WTC11 (cell line): ENCODE measurements around the gene MYBPHL. TPM values are rescaled to one million over a fixed set of nuclear protein-coding genes. Genes with fewer than 3 reads are reported as not detected.

Experiments
- ATAC-seq: fragments of 200-7000 bp; cut with Tn5 transposase; 2 replicates; pipeline ENCODE4 v1.10.0; 2021; ENCODE audit warnings: mild to moderate bottlenecking, moderate library complexity
- CTCF ChIA-PET: fragments of 300-600 bp; sonication (Branson Sonifier 250); formaldehyde crosslinking; loops from one replicate; lab custom pipeline; 2021; ENCODE audit warnings: antibody characterized with exemption; lab: Charles Lee
- POLR2A ChIA-PET: fragments of 350-600 bp; sonication (Branson Sonifier 250); formaldehyde crosslinking; loops from one replicate; lab custom pipeline; 2021; ENCODE audit warnings: antibody characterized with exemption; lab: Charles Lee
- DNase-seq: peaks from one replicate; pipeline ENCODE4 v3.0.0; 2021; ENCODE audit warnings: low spot score
- H3K27ac Mint-ChIP-seq: 2 replicates; pipeline ENCODE4 v1.8.0; 2021; ENCODE audit warnings: mixed read lengths
- H3K27me3 Mint-ChIP-seq: 2 replicates; pipeline ENCODE4 v1.8.0; 2021; ENCODE audit warnings: low read depth, mild to moderate bottlenecking, moderate library complexity, mixed read lengths
- H3K36me3 Mint-ChIP-seq: 2 replicates; pipeline ENCODE4 v1.8.0; 2021; ENCODE audit warnings: mixed read lengths
- H3K4me1 Mint-ChIP-seq: 2 replicates; pipeline ENCODE4 v1.8.0; 2022; ENCODE audit warnings: mixed read lengths
- H3K4me3 Mint-ChIP-seq: 2 replicates; pipeline ENCODE4 v1.8.0; 2021; ENCODE audit warnings: mild to moderate bottlenecking, moderate library complexity, mixed read lengths
- H3K9me3 Mint-ChIP-seq: 2 replicates; pipeline ENCODE4 v1.8.0; 2021; ENCODE audit warnings: mixed read lengths
- CBFB ChIP-seq: sonication (generic); formaldehyde crosslinking; IDR thresholded peaks from 2 replicates; pipeline ENCODE4 v1.8.1; 2022; ENCODE audit warnings: mild to moderate bottlenecking, low read depth, missing genetic modification reagents
- GABPB1 ChIP-seq: sonication (generic); formaldehyde crosslinking; IDR thresholded peaks from 2 replicates; pipeline ENCODE4 v1.8.1; 2023; ENCODE audit warnings: mild to moderate bottlenecking, missing genetic modification reagents
- HMGA2 ChIP-seq: fragments of 250-450 bp; sonication (Bioruptor Pico); IDR thresholded peaks from 2 replicates; pipeline ENCODE4 v1.4.0; 2021; ENCODE audit warnings: mild to moderate bottlenecking, moderate library complexity
- JUN ChIP-seq: sonication (generic); formaldehyde crosslinking; IDR thresholded peaks from 2 replicates; pipeline ENCODE4 v1.8.0; 2023; ENCODE audit warnings: mild to moderate bottlenecking, missing genetic modification reagents
- MLX ChIP-seq: sonication (generic); formaldehyde crosslinking; IDR thresholded peaks from 2 replicates; pipeline ENCODE4 v1.8.1; 2023; ENCODE audit warnings: mild to moderate bottlenecking, missing genetic modification reagents, moderate library complexity
- NR1H2 ChIP-seq: sonication (generic); formaldehyde crosslinking; IDR thresholded peaks from 2 replicates; pipeline ENCODE4 v1.9.0; 2021; ENCODE audit warnings: mild to moderate bottlenecking, moderate library complexity, missing genetic modification reagents
- PRRX2 ChIP-seq: fragments of 250-450 bp; sonication (Bioruptor Pico); IDR thresholded peaks from 2 replicates; pipeline ENCODE4 v1.8.0; 2021; ENCODE audit warnings: mild to moderate bottlenecking
- TCF7 ChIP-seq: sonication (generic); formaldehyde crosslinking; IDR thresholded peaks from 2 replicates; pipeline ENCODE4 v1.8.0; 2022; ENCODE audit warnings: mild to moderate bottlenecking, low read depth, missing genetic modification reagents, moderate library complexity
- ZNF121 ChIP-seq: sonication (generic); formaldehyde crosslinking; IDR thresholded peaks from 2 replicates; pipeline ENCODE4 v1.8.0; 2023; ENCODE audit warnings: missing genetic modification reagents
- ZNF317 ChIP-seq: sonication (generic); formaldehyde crosslinking; IDR thresholded peaks from 2 replicates; pipeline ENCODE4 v1.8.1; 2023; ENCODE audit warnings: low read depth, mild to moderate bottlenecking, moderate library complexity, missing genetic modification reagents, borderline replicate concordance
- ZNF416 ChIP-seq: fragments of 250-450 bp; sonication (Bioruptor Pico); IDR thresholded peaks from 2 replicates; pipeline ENCODE4 v1.9.0; 2021; ENCODE audit warnings: mild to moderate bottlenecking, inconsistent platforms
- ZNF425 ChIP-seq: fragments of 250-450 bp; sonication (Bioruptor Pico); conservative IDR thresholded peaks from 2 replicates; pipeline ENCODE4 v1.9.0; 2021; ENCODE audit warnings: mild to moderate bottlenecking
- total RNA-seq: library from RNA; stranded (reverse); gene quantifications from 3 replicates; pipeline ENCODE4 v1.2.3, GENCODE V29; 2021
- TF ChIP-seq, protein P1 (sequence below): sonication (generic); formaldehyde crosslinking; IDR thresholded peaks from 2 replicates; pipeline ENCODE4 v1.8.0; 2022; ENCODE audit warnings: missing genetic modification reagents
- TF ChIP-seq, protein P2 (sequence below): sonication (generic); formaldehyde crosslinking; IDR thresholded peaks from 2 replicates; pipeline ENCODE4 v1.8.1; 2023; ENCODE audit warnings: mild to moderate bottlenecking, missing genetic modification reagents, borderline replicate concordance
- TF ChIP-seq, protein P3 (sequence below): sonication (generic); formaldehyde crosslinking; IDR thresholded peaks from 2 replicates; pipeline ENCODE4 v1.8.0; 2022; ENCODE audit warnings: mild to moderate bottlenecking, missing genetic modification reagents

MYBPHL gene
- total RNA-seq, 1 experiment from 2014 or later, result 1.2 TPM

DNA sequence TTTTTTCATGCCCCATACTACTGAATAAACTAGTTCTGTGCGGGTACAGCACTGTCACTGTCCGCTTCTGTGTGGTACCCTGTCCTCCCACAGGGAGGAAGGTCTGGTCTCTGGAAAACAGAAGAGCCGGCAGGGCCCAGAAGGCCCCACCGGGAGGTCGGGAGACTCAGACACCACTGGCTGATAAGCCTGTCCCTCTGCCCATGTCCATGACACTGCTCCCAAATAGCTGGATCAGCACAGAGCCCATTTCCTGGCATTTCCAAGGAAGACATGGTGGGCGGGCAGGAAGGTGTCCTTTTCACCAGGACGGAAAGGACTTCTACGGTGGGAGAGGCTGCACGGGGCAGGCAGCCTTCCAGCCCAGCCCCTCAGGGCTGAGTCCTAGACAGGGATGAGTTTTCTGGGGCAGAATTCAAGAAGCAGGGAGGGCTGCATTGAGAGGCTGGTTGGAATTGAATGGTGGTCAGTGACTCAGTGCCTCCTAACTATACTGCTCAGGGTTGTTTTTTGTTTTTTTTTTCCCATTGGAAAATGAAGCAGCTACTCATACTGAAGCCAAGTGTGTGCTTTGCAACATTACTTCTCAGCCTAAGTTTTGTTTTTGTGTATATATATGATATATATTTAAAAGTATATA is 31.0 kb downstream of the MYBPHL start (continued):
- TF ChIP-seq HMGA2 (CRISPR knock-in tag), result no peak

- no peak for DNase-seq
- no peaks in the 10 kb centered on the region for H3K9me3 Mint-ChIP-seq
- POLR2A ChIA-PET, result no interaction called here
Measured at GRCh38 chr1:109274533-109275476, 32.0 kb downstream of the MYBPHL start.

DNA sequence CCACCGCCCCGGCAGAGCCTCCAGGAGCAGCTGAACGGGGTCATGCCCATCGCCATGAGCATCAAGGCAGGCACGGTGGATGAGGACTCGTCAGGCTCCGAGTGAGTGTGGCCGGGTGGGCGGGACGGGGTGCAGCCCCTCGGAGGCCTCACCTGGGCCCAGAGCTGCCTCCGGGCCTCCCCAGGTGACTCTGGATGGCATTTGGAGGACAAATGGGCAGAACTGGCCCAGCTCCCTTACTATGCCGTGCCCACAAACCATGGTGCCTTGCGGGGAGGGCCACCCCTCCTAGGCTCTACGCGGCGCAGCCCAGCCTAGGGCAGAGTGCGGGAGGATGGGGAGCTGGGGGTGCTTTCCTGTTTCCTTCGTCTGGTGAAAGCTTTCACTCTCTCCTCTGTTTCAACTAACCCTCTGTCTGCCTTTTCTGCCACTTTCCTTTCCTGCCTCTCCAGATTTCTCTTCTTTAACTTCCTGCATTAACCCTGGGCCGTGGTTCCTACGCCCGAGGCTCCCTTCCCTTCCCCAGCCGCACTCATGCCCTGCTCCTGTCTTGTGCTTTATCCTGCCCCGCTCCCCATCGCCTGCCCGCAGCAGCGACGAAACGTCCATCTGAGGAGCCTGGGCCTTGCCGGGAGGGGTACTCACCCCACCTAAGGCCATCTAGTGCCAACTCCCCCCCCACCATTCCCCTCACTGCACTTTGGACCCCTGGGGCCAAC is 33.1 kb downstream of the MYBPHL start:
- Mint-ChIP-seq H3K9me3 (no peaks in the 10 kb centered on the region), H3K4me3 (no peak overlapping the region), H3K4me1 (peaks cover 26% of the 10 kb centered on the region), H3K36me3 (peaks cover 10% of the 10 kb centered on the region), H3K27me3 (no peaks in the 10 kb centered on the region; the same call in 1 of the 2 replicates), H3K27ac (peak overlapping the region; percentile 26)
- ChIA-PET CTCF (interaction anchor here (0.6 to 1.9 kb wide), 4 partner anchors 9 to 259 kb away, joined by 3 to 6 read pairs (median 4); partner anchors contain the start of gene PSRC1), POLR2A (interaction anchor here (1.1 kb wide), 1 partner anchor 34 kb away, joined by 3 read pairs; no protein-coding TSS in a partner anchor)
- no peak for DNase-seq
- no peak; the same call in 1 of the 2 replicates for ATAC-seq
- no peak for TF ChIP-seq MLX (CRISPR knock-in tag)
- no peak for TF ChIP-seq ZNF317
- TF ChIP-seq, protein P1, sequence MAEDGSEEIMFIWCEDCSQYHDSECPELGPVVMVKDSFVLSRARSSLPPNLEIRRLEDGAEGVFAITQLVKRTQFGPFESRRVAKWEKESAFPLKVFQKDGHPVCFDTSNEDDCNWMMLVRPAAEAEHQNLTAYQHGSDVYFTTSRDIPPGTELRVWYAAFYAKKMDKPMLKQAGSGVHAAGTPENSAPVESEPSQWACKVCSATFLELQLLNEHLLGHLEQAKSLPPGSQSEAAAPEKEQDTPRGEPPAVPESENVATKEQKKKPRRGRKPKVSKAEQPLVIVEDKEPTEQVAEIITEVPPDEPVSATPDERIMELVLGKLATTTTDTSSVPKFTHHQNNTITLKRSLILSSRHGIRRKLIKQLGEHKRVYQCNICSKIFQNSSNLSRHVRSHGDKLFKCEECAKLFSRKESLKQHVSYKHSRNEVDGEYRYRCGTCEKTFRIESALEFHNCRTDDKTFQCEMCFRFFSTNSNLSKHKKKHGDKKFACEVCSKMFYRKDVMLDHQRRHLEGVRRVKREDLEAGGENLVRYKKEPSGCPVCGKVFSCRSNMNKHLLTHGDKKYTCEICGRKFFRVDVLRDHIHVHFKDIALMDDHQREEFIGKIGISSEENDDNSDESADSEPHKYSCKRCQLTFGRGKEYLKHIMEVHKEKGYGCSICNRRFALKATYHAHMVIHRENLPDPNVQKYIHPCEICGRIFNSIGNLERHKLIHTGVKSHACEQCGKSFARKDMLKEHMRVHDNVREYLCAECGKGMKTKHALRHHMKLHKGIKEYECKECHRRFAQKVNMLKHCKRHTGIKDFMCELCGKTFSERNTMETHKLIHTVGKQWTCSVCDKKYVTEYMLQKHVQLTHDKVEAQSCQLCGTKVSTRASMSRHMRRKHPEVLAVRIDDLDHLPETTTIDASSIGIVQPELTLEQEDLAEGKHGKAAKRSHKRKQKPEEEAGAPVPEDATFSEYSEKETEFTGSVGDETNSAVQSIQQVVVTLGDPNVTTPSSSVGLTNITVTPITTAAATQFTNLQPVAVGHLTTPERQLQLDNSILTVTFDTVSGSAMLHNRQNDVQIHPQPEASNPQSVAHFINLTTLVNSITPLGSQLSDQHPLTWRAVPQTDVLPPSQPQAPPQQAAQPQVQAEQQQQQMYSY (CRISPR knock-in tag), result no peak
- TF ChIP-seq, protein P2, sequence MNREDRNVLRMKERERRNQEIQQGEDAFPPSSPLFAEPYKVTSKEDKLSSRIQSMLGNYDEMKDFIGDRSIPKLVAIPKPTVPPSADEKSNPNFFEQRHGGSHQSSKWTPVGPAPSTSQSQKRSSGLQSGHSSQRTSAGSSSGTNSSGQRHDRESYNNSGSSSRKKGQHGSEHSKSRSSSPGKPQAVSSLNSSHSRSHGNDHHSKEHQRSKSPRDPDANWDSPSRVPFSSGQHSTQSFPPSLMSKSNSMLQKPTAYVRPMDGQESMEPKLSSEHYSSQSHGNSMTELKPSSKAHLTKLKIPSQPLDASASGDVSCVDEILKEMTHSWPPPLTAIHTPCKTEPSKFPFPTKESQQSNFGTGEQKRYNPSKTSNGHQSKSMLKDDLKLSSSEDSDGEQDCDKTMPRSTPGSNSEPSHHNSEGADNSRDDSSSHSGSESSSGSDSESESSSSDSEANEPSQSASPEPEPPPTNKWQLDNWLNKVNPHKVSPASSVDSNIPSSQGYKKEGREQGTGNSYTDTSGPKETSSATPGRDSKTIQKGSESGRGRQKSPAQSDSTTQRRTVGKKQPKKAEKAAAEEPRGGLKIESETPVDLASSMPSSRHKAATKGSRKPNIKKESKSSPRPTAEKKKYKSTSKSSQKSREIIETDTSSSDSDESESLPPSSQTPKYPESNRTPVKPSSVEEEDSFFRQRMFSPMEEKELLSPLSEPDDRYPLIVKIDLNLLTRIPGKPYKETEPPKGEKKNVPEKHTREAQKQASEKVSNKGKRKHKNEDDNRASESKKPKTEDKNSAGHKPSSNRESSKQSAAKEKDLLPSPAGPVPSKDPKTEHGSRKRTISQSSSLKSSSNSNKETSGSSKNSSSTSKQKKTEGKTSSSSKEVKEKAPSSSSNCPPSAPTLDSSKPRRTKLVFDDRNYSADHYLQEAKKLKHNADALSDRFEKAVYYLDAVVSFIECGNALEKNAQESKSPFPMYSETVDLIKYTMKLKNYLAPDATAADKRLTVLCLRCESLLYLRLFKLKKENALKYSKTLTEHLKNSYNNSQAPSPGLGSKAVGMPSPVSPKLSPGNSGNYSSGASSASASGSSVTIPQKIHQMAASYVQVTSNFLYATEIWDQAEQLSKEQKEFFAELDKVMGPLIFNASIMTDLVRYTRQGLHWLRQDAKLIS, result no peak
- TF ChIP-seq, protein P3, sequence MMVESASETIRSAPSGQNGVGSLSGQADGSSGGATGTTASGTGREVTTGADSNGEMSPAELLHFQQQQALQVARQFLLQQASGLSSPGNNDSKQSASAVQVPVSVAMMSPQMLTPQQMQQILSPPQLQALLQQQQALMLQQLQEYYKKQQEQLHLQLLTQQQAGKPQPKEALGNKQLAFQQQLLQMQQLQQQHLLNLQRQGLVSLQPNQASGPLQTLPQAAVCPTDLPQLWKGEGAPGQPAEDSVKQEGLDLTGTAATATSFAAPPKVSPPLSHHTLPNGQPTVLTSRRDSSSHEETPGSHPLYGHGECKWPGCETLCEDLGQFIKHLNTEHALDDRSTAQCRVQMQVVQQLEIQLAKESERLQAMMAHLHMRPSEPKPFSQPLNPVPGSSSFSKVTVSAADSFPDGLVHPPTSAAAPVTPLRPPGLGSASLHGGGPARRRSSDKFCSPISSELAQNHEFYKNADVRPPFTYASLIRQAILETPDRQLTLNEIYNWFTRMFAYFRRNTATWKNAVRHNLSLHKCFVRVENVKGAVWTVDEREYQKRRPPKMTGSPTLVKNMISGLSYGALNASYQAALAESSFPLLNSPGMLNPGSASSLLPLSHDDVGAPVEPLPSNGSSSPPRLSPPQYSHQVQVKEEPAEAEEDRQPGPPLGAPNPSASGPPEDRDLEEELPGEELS (CRISPR knock-in tag), result no peak
- no peak for TF ChIP-seq ZNF121
- no peak for TF ChIP-seq CBFB
- TF ChIP-seq JUN, result no peak
- TF ChIP-seq NR1H2 (CRISPR knock-in tag), result no peak
- no peak for TF ChIP-seq PRRX2 (CRISPR knock-in tag)

More at GRCh38 chr1:109274533-109275476, 32.0 kb downstream of the MYBPHL start:
- CTCF ChIA-PET, result interaction anchor here (4.0 kb wide), 1 partner anchor 124 kb away, joined by 68 read pairs; the partner anchor contains the start of gene SORT1
- Mint-ChIP-seq H3K4me1 (peaks cover 26% of the 10 kb centered on the region), H3K27ac (peak overlapping the region; percentile 76), H3K4me3 (no peak overlapping the region), H3K27me3 (no peaks in the 10 kb centered on the region; the same call in 1 of the 2 replicates), H3K36me3 (peaks cover 16% of the 10 kb centered on the region)
- no peak for ATAC-seq
- TF ChIP-seq HMGA2 (CRISPR knock-in tag), result no peak
- TF ChIP-seq ZNF425 (CRISPR knock-in tag), result no peak
- TF ChIP-seq GABPB1 (CRISPR knock-in tag), result peak; percentile 29; the same call in 1 of the 2 replicates
- TF ChIP-seq NR1H2 (CRISPR knock-in tag), result no peak
- no peak for TF ChIP-seq ZNF416 (CRISPR knock-in tag)
- TF ChIP-seq TCF7 (CRISPR knock-in tag), result no peak
